ENCODE data around the gene PHGDH. TPM values are rescaled to one million over a fixed set of nuclear protein-coding genes. Genes with fewer than 3 reads are reported as not detected.
A peak's percentile ranks its signal among the peaks of the same experiment; 100 is the strongest.

Gene PHGDH
- total RNA-seq, 1 experiment from 2014 or later = 373 TPM

DNA sequence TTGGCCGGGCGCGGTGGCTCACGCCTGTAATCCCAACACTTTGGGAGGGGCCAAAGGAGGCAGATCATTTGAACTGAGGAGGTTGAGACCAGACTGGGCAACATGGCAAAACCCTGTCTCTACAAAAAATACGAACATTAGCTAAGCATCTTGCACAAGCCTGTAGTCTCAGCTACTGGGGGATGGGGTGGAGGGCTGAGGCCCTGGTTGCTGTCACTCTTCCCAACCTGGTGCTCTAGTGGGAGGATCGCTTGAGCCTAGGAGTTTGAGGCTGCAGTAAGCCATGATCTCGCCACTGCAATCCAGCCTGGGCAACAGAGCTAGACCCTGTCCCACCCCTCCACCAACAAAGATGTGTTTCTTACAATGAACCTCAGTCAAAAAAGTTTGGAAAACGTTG is 2.8 kb downstream of the PHGDH start:
- H3K4me1 ChIP-seq (replicated peaks; ENCODE audit: insufficient read depth) = peaks cover 39% of the 10 kb centered on the region
- H2AFZ ChIP-seq = no peak overlapping the region
- H3K27ac ChIP-seq = no peak overlapping the region
- H3K9me2 ChIP-seq (ENCODE audit: insufficient read depth) = no peaks in the 10 kb centered on the region
- peaks cover 47% of the 10 kb centered on the region for H3K36me3 ChIP-seq (ENCODE audit: low read depth)
- no peaks in the 10 kb centered on the region for H3K9me3 ChIP-seq (ENCODE audit: insufficient read depth, low read depth)
- intact Hi-C loops (cut with micrococcal nuclease; ENCODE audit: unreplicated experiment) = no loop called here
- peaks cover 53% of the 10 kb centered on the region for H4K20me1 ChIP-seq (ENCODE audit: insufficient read depth)
- peak overlapping the region; percentile 93; the same call in 1 of the 2 replicates for H3K4me3 ChIP-seq
- ChIA-PET POLR2A (ENCODE audit: unreplicated experiment) (no interaction called here), CTCF (no interaction called here)
- H3K4me2 ChIP-seq = peak overlapping the region; percentile 98
- peaks cover 14% of the 10 kb centered on the region; the same call in 1 of the 2 replicates for H3F3A ChIP-seq (ENCODE audit: insufficient read depth, low read depth)
- no TSS peak for BruUV-seq (replicated peaks)
- H3K79me2 ChIP-seq (ENCODE audit: low read depth) = peaks cover 74% of the 10 kb centered on the region
- DNase-seq = peak in 1 of 2 experiments; percentile 19
- no peak for TF ChIP-seq EZH2 (IDR thresholded peaks at IDR 0.05; ENCODE audit: low read depth)
- no peak for TF ChIP-seq CTCF (conservative IDR thresholded peaks at IDR 0.05)
- H3K27me3 ChIP-seq (ENCODE audit: insufficient read depth, low read depth) = no peaks in the 10 kb centered on the region

GRCh38 chr1:119715542-119715941 is 3.8 kb downstream of the PHGDH start:
- H3K4me1 ChIP-seq (replicated peaks; ENCODE audit: insufficient read depth) = peaks cover 39% of the 10 kb centered on the region
- TF ChIP-seq CTCF (conservative IDR thresholded peaks at IDR 0.05) (no peak), EZH2 (IDR thresholded peaks at IDR 0.05; ENCODE audit: low read depth) (no peak)
- peaks cover 62% of the 10 kb centered on the region for H4K20me1 ChIP-seq (ENCODE audit: insufficient read depth)
- H3K9me2 ChIP-seq (ENCODE audit: insufficient read depth) = no peaks in the 10 kb centered on the region
- ChIA-PET POLR2A (ENCODE audit: unreplicated experiment) (no interaction called here), CTCF (interaction anchor here (1.3 kb wide), 1 partner anchor 93 kb away, joined by 3 read pairs; no protein-coding TSS in a partner anchor)
- H3K27ac ChIP-seq = no peak overlapping the region
- peaks cover 13% of the 10 kb centered on the region; the same call in 1 of the 2 replicates for H3F3A ChIP-seq (ENCODE audit: insufficient read depth, low read depth)
- peaks cover 84% of the 10 kb centered on the region for H3K79me2 ChIP-seq (ENCODE audit: low read depth)
- peaks cover 57% of the 10 kb centered on the region for H3K36me3 ChIP-seq (ENCODE audit: low read depth)
- H3K4me3 ChIP-seq = no peak overlapping the region
- intact Hi-C loops (cut with micrococcal nuclease; ENCODE audit: unreplicated experiment) = no loop called here
- no peaks in the 10 kb centered on the region for H3K9me3 ChIP-seq (ENCODE audit: insufficient read depth, low read depth)
- peak in 1 of 2 experiments; percentile 34 for DNase-seq
- no peak overlapping the region for H2AFZ ChIP-seq
- H3K27me3 ChIP-seq (ENCODE audit: insufficient read depth, low read depth) = no peaks in the 10 kb centered on the region
- peak overlapping the region; percentile 98 for H3K4me2 ChIP-seq
- no TSS peak for BruUV-seq (replicated peaks)

DNA sequence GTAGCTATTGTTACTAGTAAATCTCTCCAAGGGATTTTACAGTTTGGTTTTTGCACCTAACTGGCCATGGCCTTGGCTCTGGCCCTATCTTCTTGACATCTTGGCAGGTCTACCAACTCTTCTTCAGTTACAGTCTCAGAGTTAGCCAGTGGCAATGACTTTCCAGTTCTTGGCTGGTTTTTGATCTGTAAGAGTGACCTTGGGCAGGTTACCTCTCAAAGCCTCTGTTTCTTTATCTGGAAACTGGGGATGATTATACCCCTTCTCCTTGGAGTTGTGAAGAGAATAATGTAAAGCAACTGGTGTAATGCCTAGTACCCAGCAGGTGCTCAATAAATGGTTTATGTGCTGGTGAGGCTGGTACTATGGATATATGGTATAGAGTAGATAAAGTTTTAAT is 6.7 kb downstream of the PHGDH start:
- 0 out of 2 replicates have a peak, but pooled peaks cover under 1% of the 10 kb centered on the region for H3F3A ChIP-seq (ENCODE audit: insufficient read depth, low read depth)
- ChIA-PET POLR2A (ENCODE audit: unreplicated experiment) (no interaction called here), CTCF (no interaction called here)
- no peak overlapping the region for H2AFZ ChIP-seq
- intact Hi-C loops (cut with micrococcal nuclease; ENCODE audit: unreplicated experiment) = no loop called here
- no peak overlapping the region for H3K4me3 ChIP-seq
- TF ChIP-seq CTCF (conservative IDR thresholded peaks at IDR 0.05) (no peak), EZH2 (IDR thresholded peaks at IDR 0.05; ENCODE audit: low read depth) (no peak)
- 0 out of 2 replicates have a peak overlapping the region, but pooled peaks have one; percentile 1 for H3K4me2 ChIP-seq
- no peaks in the 10 kb centered on the region for H3K9me3 ChIP-seq (ENCODE audit: insufficient read depth, low read depth)
- H4K20me1 ChIP-seq (ENCODE audit: insufficient read depth) = peaks cover 91% of the 10 kb centered on the region
- no TSS peak for BruUV-seq (replicated peaks)
- no peak for DNase-seq
- H3K27ac ChIP-seq = no peak overlapping the region
- H3K36me3 ChIP-seq (ENCODE audit: low read depth) = peaks cover 78% of the 10 kb centered on the region
- no peaks in the 10 kb centered on the region for H3K9me2 ChIP-seq (ENCODE audit: insufficient read depth)
- H3K4me1 ChIP-seq (replicated peaks; ENCODE audit: insufficient read depth) = peaks cover 35% of the 10 kb centered on the region
- H3K27me3 ChIP-seq (ENCODE audit: insufficient read depth, low read depth) = no peaks in the 10 kb centered on the region
- peaks cover 90% of the 10 kb centered on the region for H3K79me2 ChIP-seq (ENCODE audit: low read depth)
